DOHH2 (cell line): ENCODE data around the gene APBA2.

Experiments
- H3F3A ChIP-seq: fragments of 200-600 bp; sonication (generic), shearing (Covaris generic); 2 replicates; pipeline ENCODE4 v1.6.0; 2016; ENCODE audit warnings: antibody characterized with exemption, mild to moderate bottlenecking; ENCODE audit not compliant: control insufficient read depth, insufficient read depth
- H3K27ac ChIP-seq: fragments of 200-600 bp; sonication (generic); 2 replicates; pipeline ENCODE4 v1.5.1; 2014; ENCODE audit warnings: low read depth, mild to moderate bottlenecking, low read length, moderate library complexity
- H3K27me3 ChIP-seq: fragments of 200-600 bp; sonication (generic); 2 replicates; pipeline ENCODE4 v1.6.1; 2014; ENCODE audit warnings: mild to moderate bottlenecking, low read length, mixed read lengths; ENCODE audit not compliant: control insufficient read depth
- H3K36me3 ChIP-seq: fragments of 200-600 bp; sonication (generic); 2 replicates; pipeline ENCODE4 v1.6.1; 2014; ENCODE audit warnings: mild to moderate bottlenecking, low read length, moderate library complexity, mixed read lengths; ENCODE audit not compliant: control insufficient read depth
- H3K4me1 ChIP-seq: fragments of 200-600 bp; sonication (generic); 2 replicates; pipeline ENCODE4 v1.6.1; 2014; ENCODE audit warnings: mild to moderate bottlenecking, low read length, mixed read lengths; ENCODE audit not compliant: control insufficient read depth
- H3K4me2 ChIP-seq: fragments of 200-600 bp; sonication (generic); 2 replicates; pipeline ENCODE4 v1.6.0; 2014; ENCODE audit warnings: mild to moderate bottlenecking, low read length, moderate library complexity
- H3K4me3 ChIP-seq: fragments of 200-600 bp; sonication (generic); 2 replicates; pipeline ENCODE4 v1.5.1; 2014; ENCODE audit warnings: mild to moderate bottlenecking, low read length, mixed read lengths
- H3K79me2 ChIP-seq: fragments of 200-600 bp; sonication (generic); 2 replicates; pipeline ENCODE4 v1.6.1; 2014; ENCODE audit warnings: mild to moderate bottlenecking, low read length, mixed read lengths; ENCODE audit not compliant: control insufficient read depth
- H3K9me2 ChIP-seq: fragments of 200-600 bp; sonication (generic); replicated peaks from 2 replicates; pipeline ENCODE4 v1.6.1; 2014; ENCODE audit warnings: mild to moderate bottlenecking, low read length, mixed read lengths; ENCODE audit not compliant: control insufficient read depth
- H3K9me3 ChIP-seq: fragments of 200-600 bp; sonication (generic); 2 replicates; pipeline ENCODE4 v1.6.1; 2014; ENCODE audit warnings: antibody characterized with exemption, low read length, mixed read lengths; ENCODE audit not compliant: control insufficient read depth, insufficient read depth
- H4K20me1 ChIP-seq: fragments of 200-600 bp; sonication (generic); 2 replicates; pipeline ENCODE4 v1.6.0; 2014; ENCODE audit warnings: low read depth, mild to moderate bottlenecking, antibody characterized with exemption, low read length, moderate library complexity; ENCODE audit not compliant: control insufficient read depth, insufficient read depth
- CTCF ChIP-seq: fragments of 200-600 bp; sonication (generic); IDR thresholded peaks from one replicate; pipeline ENCODE4 v1.5.1; 2014; ENCODE audit warnings: antibody characterized with exemption, mild to moderate bottlenecking, low read depth, low read length; ENCODE audit not compliant: poor library complexity, severe bottlenecking
- EZH2phosphoT487 ChIP-seq: fragments of 200-600 bp; sonication (generic); IDR thresholded peaks from 2 replicates; pipeline ENCODE4 v1.6.1; 2017; ENCODE audit warnings: borderline replicate concordance, mild to moderate bottlenecking, antibody characterized with exemption, low read length, moderate library complexity, mixed read lengths

APBA2 gene

GRCh38 chr15:29103824-29104565 is 218.2 kb downstream of the APBA2 start:
- Histone ChIP-seq H3K36me3 (no peaks in the 10 kb centered on the region), H3K4me2 (no peak overlapping the region), H3F3A (no peaks in the 10 kb centered on the region), H3K4me1 (peaks cover 3% of the 10 kb centered on the region), H3K4me3 (no peak overlapping the region), H3K79me2 (no peaks in the 10 kb centered on the region), H3K27ac (no peak overlapping the region), H3K27me3 (no peaks in the 10 kb centered on the region), H3K9me3 (no peaks in the 10 kb centered on the region), H3K9me2 (no peaks in the 10 kb centered on the region), H4K20me1 (no peaks in the 10 kb centered on the region)
- TF ChIP-seq CTCF (peak; percentile 69), EZH2phosphoT487 (no peak)

GRCh38 chr15:29104566-29104880 is 218.7 kb downstream of the APBA2 start:
- TF ChIP-seq CTCF (no peak), EZH2phosphoT487 (no peak)
- no peaks in the 10 kb centered on the region for H3K9me2 ChIP-seq
- H3K36me3 ChIP-seq, result no peaks in the 10 kb centered on the region
- H3K4me1 ChIP-seq, result peaks cover 3% of the 10 kb centered on the region
- H3K27ac ChIP-seq, result no peak overlapping the region
- no peaks in the 10 kb centered on the region for H3K79me2 ChIP-seq
- H4K20me1 ChIP-seq, result no peaks in the 10 kb centered on the region
- H3K4me2 ChIP-seq, result no peak overlapping the region
- H3K4me3 ChIP-seq, result no peak overlapping the region
- no peaks in the 10 kb centered on the region for H3K9me3 ChIP-seq
- H3F3A ChIP-seq, result no peaks in the 10 kb centered on the region
- H3K27me3 ChIP-seq, result no peaks in the 10 kb centered on the region

DNA sequence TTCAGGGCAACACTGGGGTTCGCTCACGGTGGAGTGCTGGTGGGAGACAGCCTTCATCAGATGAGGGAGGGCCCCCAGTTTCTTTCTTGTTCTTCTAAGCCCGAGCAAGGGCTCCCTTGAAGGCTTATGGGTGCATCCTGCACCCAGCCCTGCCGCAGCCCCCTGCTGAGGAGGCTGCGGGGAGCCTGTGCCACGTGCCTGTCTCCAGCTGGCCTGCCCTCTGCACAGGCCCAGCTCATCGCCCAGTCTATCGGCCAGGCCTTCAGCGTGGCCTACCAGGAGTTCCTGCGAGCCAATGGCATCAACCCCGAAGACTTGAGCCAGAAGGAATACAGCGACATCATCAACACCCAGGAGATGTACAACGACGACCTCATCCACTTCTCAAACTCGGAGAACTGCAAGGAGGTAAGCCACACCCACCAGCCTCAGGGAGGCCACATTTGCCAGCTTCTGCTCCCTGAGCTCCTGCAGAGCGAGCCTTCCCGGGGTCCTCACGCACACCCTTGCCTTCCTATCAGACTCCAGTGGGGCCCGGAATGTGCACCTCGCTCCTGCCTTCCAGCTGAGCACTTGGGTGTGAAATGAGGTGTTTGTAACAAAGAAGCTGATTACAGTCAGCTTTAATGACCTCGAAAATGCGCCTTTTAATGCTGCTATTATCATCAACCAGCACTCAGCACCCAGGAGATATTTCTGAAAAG is 219.5 kb downstream of the APBA2 start:
- no peaks in the 10 kb centered on the region for H4K20me1 ChIP-seq
- H3K27me3 ChIP-seq, result no peaks in the 10 kb centered on the region
- TF ChIP-seq CTCF (no peak), EZH2phosphoT487 (no peak)
- no peak overlapping the region for H3K27ac ChIP-seq
- H3K36me3 ChIP-seq, result no peaks in the 10 kb centered on the region
- no peaks in the 10 kb centered on the region for H3K79me2 ChIP-seq
- H3K4me2 ChIP-seq, result no peak overlapping the region
- no peaks in the 10 kb centered on the region for H3K9me3 ChIP-seq
- no peak overlapping the region for H3K4me3 ChIP-seq
- H3K4me1 ChIP-seq, result peaks cover 3% of the 10 kb centered on the region
- H3K9me2 ChIP-seq, result no peaks in the 10 kb centered on the region
- no peaks in the 10 kb centered on the region for H3F3A ChIP-seq
